HAP-1 (cell line): Measurements from ENCODE around the gene VEPH1.

Experiments used
- DNase-seq, 2 experiments: peaks; one replicate each; pipeline ENCODE4 v3.0.0-alpha.2; 2016 to 2020; ENCODE audit warnings: low spot score in 2 of 2
- H3K27me3 ChIP-seq: fragments of 250-450 bp; sonication (Bioruptor Pico); 2 replicates; pipeline ENCODE4 v1.5.1; 2020; ENCODE audit warnings: low read depth, mild to moderate bottlenecking, moderate library complexity
- H3K36me3 ChIP-seq: fragments of 250-450 bp; sonication (Bioruptor Pico); replicated peaks from 2 replicates; pipeline ENCODE4 v1.5.1; 2020; ENCODE audit warnings: mild to moderate bottlenecking
- H3K4me1 ChIP-seq: fragments of 250-450 bp; sonication (Bioruptor Pico); 2 replicates; pipeline ENCODE4 v1.5.1; 2020; ENCODE audit warnings: mild to moderate bottlenecking
- H3K4me3 ChIP-seq: fragments of 250-450 bp; sonication (Bioruptor Pico); 2 replicates; pipeline ENCODE4 v1.5.1; 2020; ENCODE audit warnings: mild to moderate bottlenecking, moderate library complexity
- H3K9me3 ChIP-seq: fragments of 250-450 bp; sonication (Bioruptor Pico); 2 replicates; pipeline ENCODE4 v1.5.1; 2020; ENCODE audit warnings: mild to moderate bottlenecking, moderate library complexity
- in situ Hi-C: fragments of 300-500 bp; cut with MboI; formaldehyde crosslinking; loops from 3 replicates; pipeline ENCODE4 v1.14.3; 2020; ENCODE audit warnings: low sequenced_read_pairs, inconsistent platforms, mixed read lengths

The VEPH1 gene

DNA sequence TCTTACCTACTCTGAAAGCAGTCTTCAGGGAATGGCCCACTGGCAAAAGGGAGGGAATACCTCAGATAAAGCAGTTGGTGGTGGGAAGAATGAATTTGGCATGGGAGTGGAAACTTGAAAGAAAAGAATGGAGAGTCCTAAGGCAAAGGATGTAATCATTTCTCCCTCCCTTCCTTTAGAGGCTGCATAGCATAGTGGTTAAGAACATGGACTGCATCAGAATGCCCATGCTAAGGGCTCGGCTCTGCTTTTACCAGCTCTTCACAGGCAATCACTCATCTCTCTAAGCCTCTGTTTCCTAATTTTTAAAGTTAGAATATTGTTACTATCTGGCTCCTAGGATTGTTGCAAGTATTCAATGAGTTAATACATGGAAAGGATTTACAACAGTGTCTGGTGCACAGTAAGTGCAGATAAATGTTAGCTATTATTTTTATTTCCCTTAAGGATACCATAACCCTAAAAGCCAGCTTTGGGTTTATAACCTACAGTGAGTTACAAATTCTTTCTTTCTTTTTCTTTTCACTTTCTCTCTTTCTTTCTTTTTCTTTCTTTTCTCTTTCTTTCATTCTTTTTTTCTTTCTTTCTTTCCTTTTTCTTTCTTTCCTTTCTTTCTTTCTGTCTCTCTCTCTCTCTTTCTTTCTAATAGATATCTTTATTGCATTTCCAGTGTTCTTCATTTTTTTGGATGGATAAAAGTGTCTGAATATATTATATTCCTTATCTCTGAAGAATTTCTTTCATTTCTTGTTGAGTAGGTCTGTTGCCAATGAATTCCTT lies 23.6 kb downstream of the VEPH1 start:
- DNase-seq = no peak
- H3K27me3 ChIP-seq = no peaks in the 10 kb centered on the region; the same call in 1 of the 2 replicates
- no peaks in the 10 kb centered on the region for H3K36me3 ChIP-seq
- in situ Hi-C loops = no loop called here
- H3K9me3 ChIP-seq = 0 out of 2 replicates have a peak, but pooled peaks cover 2% of the 10 kb centered on the region
- H3K4me3 ChIP-seq = no peak overlapping the region
- H3K4me1 ChIP-seq = no peaks in the 10 kb centered on the region

DNA sequence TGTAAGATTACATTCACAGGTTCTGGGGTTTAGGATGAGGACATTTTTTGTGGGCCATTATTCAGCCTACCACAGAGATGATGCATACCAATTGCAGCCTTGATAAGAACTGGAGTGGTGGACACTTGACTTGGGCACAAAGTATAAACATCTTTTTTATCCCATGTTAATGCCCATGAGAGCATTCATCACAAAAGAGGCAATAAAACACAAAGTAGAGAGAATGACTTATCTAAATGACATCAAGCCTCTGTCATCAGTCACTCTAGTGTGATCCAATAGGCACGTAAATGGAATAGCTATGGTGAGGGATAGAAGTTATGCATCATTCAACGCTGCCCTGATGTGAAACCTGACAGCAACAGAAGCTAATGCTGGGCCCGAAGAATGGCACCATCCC lies 25.8 kb downstream of the VEPH1 start:
- in situ Hi-C loops = no loop called here
- no peak overlapping the region for H3K4me3 ChIP-seq
- 0 out of 2 replicates have a peak, but pooled peaks cover 2% of the 10 kb centered on the region for H3K9me3 ChIP-seq
- no peak for DNase-seq
- no peaks in the 10 kb centered on the region for H3K36me3 ChIP-seq
- no peaks in the 10 kb centered on the region for H3K27me3 ChIP-seq
- H3K4me1 ChIP-seq = no peaks in the 10 kb centered on the region

DNA sequence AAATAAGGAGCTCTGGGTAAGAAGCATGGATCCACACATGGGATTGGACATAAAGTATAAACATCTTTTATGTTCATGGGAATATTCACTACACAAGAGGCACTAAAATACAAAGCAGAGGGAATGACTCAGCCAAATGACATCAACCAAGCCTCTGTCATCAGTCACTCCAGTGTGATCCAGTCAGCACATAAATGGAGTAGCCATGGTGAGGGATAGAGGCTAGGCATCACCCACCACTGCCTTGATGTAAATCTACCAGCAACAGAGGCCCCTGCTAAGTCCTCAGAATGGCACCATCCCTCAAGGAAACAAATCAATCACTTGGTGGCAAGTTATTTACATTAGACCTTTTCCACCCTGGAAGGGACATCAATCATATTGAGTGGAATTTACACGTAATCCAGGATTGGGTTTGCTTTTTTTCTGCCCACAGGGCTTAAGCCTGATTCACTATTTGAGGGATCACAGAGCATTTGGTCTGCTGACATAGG lies 27.2 kb downstream of the VEPH1 start:
- Histone ChIP-seq H3K4me1 (no peaks in the 10 kb centered on the region), H3K36me3 (no peaks in the 10 kb centered on the region), H3K27me3 (peaks cover 4% of the 10 kb centered on the region; the same call in 1 of the 2 replicates), H3K4me3 (no peak overlapping the region), H3K9me3 (no peaks in the 10 kb centered on the region)
- DNase-seq = no peak
- in situ Hi-C loops = no loop called here

DNA sequence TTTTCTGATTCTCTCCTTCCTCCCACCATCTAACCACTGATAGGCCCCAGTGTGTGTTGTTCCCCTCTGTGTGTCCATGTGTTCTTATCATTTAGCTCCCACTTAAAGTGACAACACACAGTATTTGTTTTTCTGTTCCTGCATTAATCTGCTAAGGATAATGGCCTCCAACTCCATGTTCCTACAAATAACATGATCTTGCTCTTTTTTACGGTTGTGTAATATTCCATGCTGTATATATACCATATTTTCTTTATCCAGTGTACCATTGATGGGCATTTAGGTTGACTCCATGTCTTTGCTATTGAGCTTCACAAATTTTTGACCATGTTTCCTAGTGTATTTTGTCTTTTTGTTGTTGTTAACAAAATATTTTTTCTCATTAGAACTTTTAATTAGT lies 30.6 kb downstream of the VEPH1 start:
- no peaks in the 10 kb centered on the region for H3K36me3 ChIP-seq
- H3K4me1 ChIP-seq = no peaks in the 10 kb centered on the region
- no peak for DNase-seq
- H3K27me3 ChIP-seq = peaks cover 10% of the 10 kb centered on the region
- H3K9me3 ChIP-seq = no peaks in the 10 kb centered on the region
- in situ Hi-C loops = no loop called here
- no peak overlapping the region for H3K4me3 ChIP-seq

DNA sequence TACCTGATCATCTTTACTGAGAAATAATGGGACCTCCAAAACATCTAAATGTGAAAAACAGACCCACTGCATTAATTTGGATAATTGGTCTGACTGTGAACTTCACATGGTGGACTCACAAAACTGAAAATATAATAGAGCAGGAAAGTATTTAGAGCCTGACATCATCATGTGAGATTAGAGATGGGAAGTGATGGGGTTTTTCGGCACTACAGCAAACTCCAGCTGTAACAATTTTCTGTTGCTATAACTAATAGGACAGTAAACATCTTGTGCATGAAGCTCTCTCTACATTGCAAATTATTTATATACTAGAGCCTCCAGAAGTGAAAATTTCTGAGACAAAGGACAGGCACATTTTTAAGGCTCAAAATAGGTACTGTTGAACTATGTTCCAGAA lies 32.2 kb downstream of the VEPH1 start:
- H3K36me3 ChIP-seq = no peaks in the 10 kb centered on the region
- H3K9me3 ChIP-seq = no peaks in the 10 kb centered on the region
- H3K4me3 ChIP-seq = no peak overlapping the region
- no peak for DNase-seq
- H3K4me1 ChIP-seq = no peaks in the 10 kb centered on the region
- in situ Hi-C loops = no loop called here
- H3K27me3 ChIP-seq = peaks cover 10% of the 10 kb centered on the region

DNA sequence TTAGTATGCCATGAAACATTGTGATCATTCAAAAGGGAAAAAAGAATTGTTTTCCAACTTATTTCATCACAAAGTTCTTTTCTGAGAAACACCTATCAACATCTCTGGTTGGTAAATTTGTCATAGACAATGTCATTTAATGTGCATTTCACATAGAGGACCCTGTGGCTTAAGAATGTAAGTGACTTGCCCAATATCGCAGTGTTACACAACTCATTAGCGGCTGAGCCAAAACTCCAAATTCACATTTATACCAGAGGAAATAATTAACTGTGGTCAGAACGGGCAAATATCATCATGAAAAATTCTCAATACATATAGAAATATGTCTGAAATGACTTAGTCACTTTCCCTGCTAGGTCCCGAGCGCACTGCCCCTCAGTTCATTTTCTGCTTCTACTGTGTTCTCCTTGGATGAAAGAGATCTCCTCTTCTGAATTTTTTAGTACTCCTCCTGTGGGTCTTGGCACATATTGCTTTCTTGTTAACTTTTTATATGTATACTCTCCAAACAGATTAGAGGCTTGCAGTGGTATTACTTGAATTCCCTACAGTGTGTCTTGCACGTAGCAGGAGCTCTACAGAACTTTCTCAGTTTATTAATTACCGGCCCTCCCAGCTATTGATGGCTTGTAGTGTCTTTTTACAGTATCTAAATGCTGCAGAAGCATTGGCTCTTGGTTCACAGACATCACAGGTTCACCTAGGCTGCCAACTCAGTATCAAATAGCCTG lies 33.5 kb downstream of the VEPH1 start:
- in situ Hi-C loops = no loop called here
- H3K4me3 ChIP-seq = no peak overlapping the region
- H3K36me3 ChIP-seq = no peaks in the 10 kb centered on the region
- H3K27me3 ChIP-seq = peaks cover 10% of the 10 kb centered on the region
- DNase-seq = no peak
- no peaks in the 10 kb centered on the region for H3K4me1 ChIP-seq
- H3K9me3 ChIP-seq = no peaks in the 10 kb centered on the region

DNA sequence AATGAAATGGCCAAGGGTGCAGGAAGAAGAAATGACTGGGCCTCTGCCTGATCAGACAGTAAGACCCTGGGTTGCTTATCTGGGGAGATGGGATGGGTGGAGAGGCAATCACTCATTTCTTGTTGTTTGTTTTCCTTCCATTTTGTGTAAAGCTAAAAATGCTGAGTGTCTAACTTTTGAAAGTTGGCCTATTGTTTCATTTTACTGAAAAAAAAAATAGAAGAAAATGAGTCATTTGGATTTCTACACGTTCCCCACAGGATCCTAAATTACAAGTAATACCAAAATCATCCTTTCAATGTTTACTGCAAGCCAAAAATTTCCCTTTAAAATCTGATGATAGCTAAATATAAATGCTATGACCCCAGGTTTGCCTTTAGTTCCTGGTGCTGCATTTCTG lies 36.0 kb downstream of the VEPH1 start:
- DNase-seq = no peak
- Histone ChIP-seq H3K36me3 (no peaks in the 10 kb centered on the region), H3K27me3 (peaks cover 10% of the 10 kb centered on the region), H3K9me3 (no peaks in the 10 kb centered on the region), H3K4me3 (no peak overlapping the region), H3K4me1 (no peaks in the 10 kb centered on the region)
- in situ Hi-C loops = no loop called here

DNA sequence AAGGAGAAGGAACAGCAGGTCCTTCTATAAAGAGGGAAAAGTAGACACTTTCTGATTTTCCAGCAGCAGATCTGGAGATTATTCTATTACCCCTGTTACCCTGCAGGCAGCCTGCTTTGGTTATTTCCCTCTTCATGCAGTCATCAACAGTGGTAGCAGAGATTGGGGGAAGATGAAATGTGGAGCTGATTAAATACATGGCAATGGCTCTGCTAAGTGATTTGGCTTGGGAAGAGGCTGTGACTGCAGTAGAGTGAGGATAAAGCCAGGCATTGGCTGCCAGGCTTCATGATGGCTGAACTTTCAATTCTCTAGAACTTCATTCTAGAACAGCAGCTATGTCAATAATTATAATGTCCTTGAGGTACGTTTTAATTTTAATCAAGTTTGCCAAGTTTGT lies 37.5 kb downstream of the VEPH1 start:
- no peaks in the 10 kb centered on the region for H3K4me1 ChIP-seq
- H3K4me3 ChIP-seq = no peak overlapping the region
- in situ Hi-C loops = no loop called here
- H3K36me3 ChIP-seq = no peaks in the 10 kb centered on the region
- no peak for DNase-seq
- peaks cover 4% of the 10 kb centered on the region for H3K27me3 ChIP-seq
- H3K9me3 ChIP-seq = no peaks in the 10 kb centered on the region

DNA sequence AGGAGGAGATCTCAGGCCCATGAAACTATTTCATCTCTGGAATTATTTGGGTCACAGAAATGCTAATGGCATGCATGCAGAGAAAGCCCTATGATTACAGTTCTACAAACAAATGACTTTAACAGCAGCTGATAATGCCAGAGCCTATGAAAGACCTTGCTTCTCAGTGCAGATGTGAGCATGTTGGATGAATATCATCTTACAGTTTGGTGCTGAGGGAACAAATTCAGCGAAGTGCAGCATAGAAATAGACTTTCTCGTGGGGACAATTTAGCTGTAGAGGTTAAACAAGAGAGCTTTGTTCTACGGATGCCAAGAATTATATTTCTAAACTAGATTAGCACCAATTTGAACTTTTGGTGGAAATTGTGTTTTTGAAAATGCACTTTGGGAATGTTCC lies 38.9 kb downstream of the VEPH1 start:
- in situ Hi-C loops = no loop called here
- no peak for DNase-seq

DNA sequence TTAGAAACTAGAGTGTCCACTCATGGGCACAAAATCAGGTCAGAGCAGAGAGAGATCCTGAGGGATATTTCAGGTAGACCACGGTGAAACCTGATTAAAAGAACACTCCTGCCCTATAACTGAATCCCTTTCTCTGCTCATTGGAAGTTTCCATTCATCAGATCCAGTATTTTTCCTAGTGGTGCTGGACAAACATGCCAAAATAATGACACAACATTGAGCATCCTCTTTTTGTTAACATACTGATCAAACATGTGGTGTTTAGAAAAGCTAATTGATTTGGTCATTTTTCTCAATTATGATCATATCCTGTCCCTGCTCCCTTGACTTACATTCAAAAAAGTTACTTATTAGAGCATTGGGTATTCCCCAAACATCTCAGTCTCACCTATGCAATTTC lies 39.4 kb downstream of the VEPH1 start:
- no peak for DNase-seq
- no peak overlapping the region for H3K4me3 ChIP-seq
- no peaks in the 10 kb centered on the region for H3K9me3 ChIP-seq
- H3K27me3 ChIP-seq = no peaks in the 10 kb centered on the region; the same call in 1 of the 2 replicates
- in situ Hi-C loops = no loop called here
- no peaks in the 10 kb centered on the region for H3K36me3 ChIP-seq
- H3K4me1 ChIP-seq = no peaks in the 10 kb centered on the region

More for the DNA sequence above, 38.9 kb downstream of the VEPH1 start:
- H3K4me3 ChIP-seq = no peak overlapping the region
- no peaks in the 10 kb centered on the region for H3K4me1 ChIP-seq
- no peaks in the 10 kb centered on the region for H3K36me3 ChIP-seq
- no peaks in the 10 kb centered on the region; the same call in 1 of the 2 replicates for H3K27me3 ChIP-seq
- H3K9me3 ChIP-seq = no peaks in the 10 kb centered on the region

DNA sequence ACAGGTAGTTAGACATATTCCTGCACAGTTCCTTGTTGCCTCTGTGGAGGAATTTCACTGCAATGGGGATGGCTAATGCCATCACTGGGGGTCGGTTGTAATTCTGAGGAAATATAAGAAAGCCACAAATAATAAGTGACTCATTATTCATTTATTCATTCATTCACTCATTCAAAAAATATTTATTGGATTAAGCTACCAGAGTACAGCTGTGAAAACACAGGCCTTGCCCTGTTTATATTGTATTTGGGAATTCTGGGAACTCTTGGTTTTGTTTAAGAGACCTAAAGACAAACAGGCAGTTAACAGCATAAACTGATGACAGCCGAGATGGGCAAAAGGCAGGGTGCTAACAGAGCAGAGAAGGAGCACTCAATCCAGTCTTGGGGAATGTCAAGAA lies 43.0 kb downstream of the VEPH1 start:
- in situ Hi-C loops = no loop called here
- Histone ChIP-seq H3K4me3 (no peak overlapping the region), H3K9me3 (no peaks in the 10 kb centered on the region), H3K36me3 (no peaks in the 10 kb centered on the region), H3K27me3 (peaks cover 5% of the 10 kb centered on the region; the same call in 1 of the 2 replicates), H3K4me1 (no peaks in the 10 kb centered on the region)
- no peak for DNase-seq

DNA sequence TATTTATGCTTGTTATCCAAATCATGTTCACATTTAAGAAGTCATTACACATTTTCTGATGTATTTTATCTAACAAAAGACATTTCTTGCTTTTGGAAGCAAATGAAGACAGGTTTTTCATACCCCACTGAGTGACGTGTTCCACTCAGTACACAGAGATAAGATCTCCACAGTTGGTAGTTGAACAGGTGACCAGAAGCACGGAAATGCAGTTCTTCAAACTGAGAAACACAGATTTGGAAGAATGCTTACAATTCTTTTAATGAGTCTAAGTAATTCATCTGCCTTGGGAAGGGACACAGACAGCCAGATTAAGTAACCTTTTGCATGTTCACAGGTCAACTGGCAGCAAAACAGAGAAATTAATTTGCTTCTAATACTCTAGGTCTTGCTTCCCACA lies 43.5 kb downstream of the VEPH1 start:
- in situ Hi-C loops = no loop called here
- Histone ChIP-seq H3K36me3 (no peaks in the 10 kb centered on the region), H3K4me1 (no peaks in the 10 kb centered on the region), H3K4me3 (no peak overlapping the region), H3K9me3 (no peaks in the 10 kb centered on the region), H3K27me3 (peaks cover 5% of the 10 kb centered on the region; the same call in 1 of the 2 replicates)
- no peak for DNase-seq

DNA sequence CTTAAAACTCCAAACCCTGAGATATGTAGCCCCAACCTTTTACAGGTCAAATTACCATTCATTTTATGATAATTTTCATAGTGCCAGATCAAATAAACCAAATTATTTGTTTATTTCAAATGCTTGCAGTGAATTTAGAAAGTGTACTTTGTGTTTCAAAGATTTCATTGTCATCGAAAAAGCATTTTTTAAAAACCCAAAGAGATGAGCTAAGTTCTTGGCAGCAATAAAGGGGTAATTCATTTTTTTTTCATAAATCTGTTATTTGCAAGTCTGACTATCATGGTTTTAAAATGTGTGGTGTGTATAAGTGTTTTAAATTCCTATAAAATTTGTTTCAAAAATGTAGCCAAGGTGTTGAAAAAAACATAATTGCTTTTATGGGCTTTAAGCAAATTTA lies 49.4 kb downstream of the VEPH1 start:
- Histone ChIP-seq H3K4me1 (no peaks in the 10 kb centered on the region), H3K27me3 (peaks cover 8% of the 10 kb centered on the region; the same call in 1 of the 2 replicates), H3K9me3 (no peaks in the 10 kb centered on the region), H3K4me3 (no peak overlapping the region), H3K36me3 (no peaks in the 10 kb centered on the region)
- no peak for DNase-seq
- in situ Hi-C loops = no loop called here

DNA sequence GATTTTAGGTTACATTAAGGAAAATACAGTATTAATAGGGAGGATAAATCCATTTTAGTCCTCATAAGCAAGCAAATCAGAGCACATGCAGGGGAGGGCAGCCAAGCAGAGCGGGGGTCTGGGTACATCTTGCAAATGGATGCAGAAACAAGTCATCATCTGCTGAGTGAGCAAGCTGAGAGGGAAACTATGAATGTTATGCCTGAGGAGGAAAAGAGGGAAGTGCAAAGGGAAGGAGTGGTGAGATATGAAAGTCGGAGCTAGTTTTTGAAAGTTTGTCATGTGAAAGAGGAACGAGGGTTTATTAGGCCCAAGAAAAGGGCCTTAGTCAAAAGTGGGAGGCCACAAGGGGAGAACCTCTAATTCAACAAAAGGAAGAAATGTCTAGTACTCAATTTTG lies 51.1 kb downstream of the VEPH1 start:
- in situ Hi-C loops = no loop called here
- Histone ChIP-seq H3K4me3 (no peak overlapping the region), H3K27me3 (peaks cover 3% of the 10 kb centered on the region; the same call in 1 of the 2 replicates), H3K36me3 (no peaks in the 10 kb centered on the region), H3K4me1 (no peaks in the 10 kb centered on the region), H3K9me3 (no peaks in the 10 kb centered on the region)
- DNase-seq = no peak
